Immature natural killer cell (primary cell): ENCODE data around the gene NDUFB10. TPM values are rescaled to one million over a fixed set of nuclear protein-coding genes. Genes with fewer than 3 reads are reported as not detected.
A peak's percentile ranks its signal among the peaks of the same experiment; 100 is the strongest.

Source experiments
- DNase-seq, 3 donors: peaks; one replicate each; pipeline ENCODE4 v3.0.0; 2022; ENCODE audit warnings: mixed read lengths in 1 of 3
- H3K27ac Mint-ChIP-seq, 6 donors: one replicate each; pipeline ENCODE4 v1.8.0; 2020; ENCODE audit warnings: mixed read lengths in 6 of 6, mild to moderate bottlenecking in 5 of 6, inconsistent platforms in 4 of 6, moderate library complexity in 3 of 6
- H3K27me3 Mint-ChIP-seq, 3 donors: one replicate each; pipeline ENCODE4 v1.8.0; 2020 to 2021; ENCODE audit warnings: low read depth in 3 of 3, mild to moderate bottlenecking in 3 of 3, mixed read lengths in 3 of 3, moderate library complexity in 3 of 3, inconsistent platforms in 1 of 3
- H3K36me3 Mint-ChIP-seq, 3 donors: one replicate each; pipeline ENCODE4 v1.8.0; 2020; ENCODE audit warnings: mixed read lengths in 3 of 3, inconsistent platforms in 2 of 3, mild to moderate bottlenecking in 2 of 3
- H3K4me1 Mint-ChIP-seq, 2 donors: one replicate each; pipeline ENCODE4 v1.8.0; 2020; ENCODE audit warnings: inconsistent platforms in 2 of 2, mild to moderate bottlenecking in 2 of 2, mixed read lengths in 2 of 2, moderate library complexity in 1 of 2
- H3K4me3 Mint-ChIP-seq, 5 donors: one replicate each; pipeline ENCODE4 v1.8.0; 2020; ENCODE audit warnings: mild to moderate bottlenecking in 5 of 5, mixed read lengths in 5 of 5, inconsistent platforms in 3 of 5, moderate library complexity in 3 of 5
- H3K9me3 Mint-ChIP-seq, 6 donors: one replicate each; pipeline ENCODE4 v1.8.0; 2020; ENCODE audit warnings: mild to moderate bottlenecking in 6 of 6, mixed read lengths in 6 of 6, inconsistent platforms in 4 of 6, moderate library complexity in 3 of 6
- polyA plus RNA-seq, 3 donors: library from polyadenylated mRNA; unstranded; fragments of 300-500 nt; fragmentation: Illumina TruSeq; gene quantifications; one replicate each; pipeline ENCODE4 v1.2.3, GENCODE V29; 2021

The NDUFB10 gene
- polyA plus RNA-seq, 3 donors from 2014 or later = 201 to 232 (median 203) TPM

GRCh38 chr16:1976216-1976520, 16.8 kb downstream of the NDUFB10 start:
- H3K4me1 Mint-ChIP-seq = peaks cover 15% of the 10 kb centered on the region in 2 donors
- peaks cover 0 to 2% (median 0%) of the 10 kb centered on the region in 6 donors for H3K9me3 Mint-ChIP-seq
- peaks cover 0 to 11% (median 4%) of the 10 kb centered on the region in 3 donors for H3K36me3 Mint-ChIP-seq
- no peak overlapping the region for H3K4me3 Mint-ChIP-seq
- DNase-seq = no peak
- no peak overlapping the region for H3K27ac Mint-ChIP-seq
- peaks cover 7 to 16% (median 11%) of the 10 kb centered on the region in 3 donors for H3K27me3 Mint-ChIP-seq

- H3K27ac Mint-ChIP-seq = no peak overlapping the region
- no peak overlapping the region for H3K4me3 Mint-ChIP-seq
- H3K4me1 Mint-ChIP-seq = peaks cover 5 to 7% of the 10 kb centered on the region in 2 donors
- H3K9me3 Mint-ChIP-seq = no peaks in the 10 kb centered on the region
- DNase-seq = no peak
- peaks cover 3 to 11% (median 4%) of the 10 kb centered on the region in 3 donors for H3K27me3 Mint-ChIP-seq
- H3K36me3 Mint-ChIP-seq = peaks cover 0 to 11% (median 4%) of the 10 kb centered on the region in 3 donors
Measured at GRCh38 chr16:1976951-1977874, 17.9 kb downstream of the NDUFB10 start.

- peaks cover 5 to 13% (median 8%) of the 10 kb centered on the region in 3 donors for H3K27me3 Mint-ChIP-seq
- H3K4me1 Mint-ChIP-seq = peaks cover 3% of the 10 kb centered on the region in 2 donors
- peaks cover 0 to 11% (median 4%) of the 10 kb centered on the region in 3 donors for H3K36me3 Mint-ChIP-seq
- DNase-seq = no peak
- no peak overlapping the region for H3K4me3 Mint-ChIP-seq
- H3K27ac Mint-ChIP-seq = no peak overlapping the region
- H3K9me3 Mint-ChIP-seq = no peaks in the 10 kb centered on the region
Measured at GRCh38 chr16:1977875-1978268, 18.5 kb downstream of the NDUFB10 start.

GRCh38 chr16:1978476-1979120, 19.3 kb downstream of the NDUFB10 start:
- Mint-ChIP-seq H3K9me3 (no peaks in the 10 kb centered on the region), H3K27me3 (peaks cover 8 to 20% (median 8%) of the 10 kb centered on the region in 3 donors), H3K36me3 (peaks cover 0 to 11% (median 4%) of the 10 kb centered on the region in 3 donors), H3K4me3 (no peak overlapping the region), H3K4me1 (peaks cover 0 to 2% of the 10 kb centered on the region in 2 donors), H3K27ac (no peak overlapping the region)
- DNase-seq = no peak

GRCh38 chr16:1979271-1980029, 20.1 kb downstream of the NDUFB10 start:
- peaks cover 0 to 11% (median 4%) of the 10 kb centered on the region in 3 donors for H3K36me3 Mint-ChIP-seq
- no peak overlapping the region for H3K27ac Mint-ChIP-seq
- peaks cover under 1 to 2% of the 10 kb centered on the region in 2 donors for H3K4me1 Mint-ChIP-seq
- peaks cover 8 to 20% (median 9%) of the 10 kb centered on the region in 3 donors for H3K27me3 Mint-ChIP-seq
- no peak for DNase-seq
- H3K4me3 Mint-ChIP-seq = no peak overlapping the region
- H3K9me3 Mint-ChIP-seq = no peaks in the 10 kb centered on the region

- H3K4me3 Mint-ChIP-seq = no peak overlapping the region
- peaks cover 8% of the 10 kb centered on the region in 2 donors for H3K4me1 Mint-ChIP-seq
- peaks cover 0 to 11% (median 0%) of the 10 kb centered on the region in 3 donors for H3K36me3 Mint-ChIP-seq
- peaks cover 8 to 22% (median 9%) of the 10 kb centered on the region in 3 donors for H3K27me3 Mint-ChIP-seq
- DNase-seq = no peak
- no peaks in the 10 kb centered on the region for H3K9me3 Mint-ChIP-seq
- no peak overlapping the region for H3K27ac Mint-ChIP-seq
Measured at GRCh38 chr16:1980030-1980769, 20.9 kb downstream of the NDUFB10 start.

GRCh38 chr16:1980770-1981087, 21.4 kb downstream of the NDUFB10 start:
- Mint-ChIP-seq H3K4me1 (peaks cover 10% of the 10 kb centered on the region in 2 donors), H3K4me3 (no peak overlapping the region), H3K27ac (no peak overlapping the region), H3K9me3 (no peaks in the 10 kb centered on the region), H3K36me3 (peaks cover 0 to 9% (median 0%) of the 10 kb centered on the region in 3 donors), H3K27me3 (peaks cover 8 to 24% (median 9%) of the 10 kb centered on the region in 3 donors)
- no peak for DNase-seq

- Mint-ChIP-seq H3K36me3 (peaks cover 0 to 3% (median 0%) of the 10 kb centered on the region in 3 donors), H3K27me3 (peaks cover 8 to 22% (median 9%) of the 10 kb centered on the region in 3 donors), H3K4me1 (peaks cover 10% of the 10 kb centered on the region in 2 donors), H3K27ac (peak within 1 kb of the TSS in 1 of 6 donors; percentile 37), H3K4me3 (peak within 1 kb of the TSS in 4 of 5 donors; percentile 21 to 76 (median 40)), H3K9me3 (no peaks in the 10 kb centered on the region)
- no peak for DNase-seq
Measured at GRCh38 chr16:1981398-1981836, 22.1 kb downstream of the NDUFB10 start, which contains the start of gene NOXO1. Gene NOXO1 (minus strand): TSS chr16:1981469. CDS start chr16:1981179, 290 bp downstream.

- H3K4me3 Mint-ChIP-seq = peak overlapping the region in 2 of 5 donors; percentile 26 to 55
Measured at GRCh38 chr16:1982013-1982433, 22.7 kb downstream of the NDUFB10 start.

GRCh38 chr16:1982991-1983543, 23.7 kb downstream of the NDUFB10 start:
- no peak for DNase-seq
- H3K9me3 Mint-ChIP-seq = no peaks in the 10 kb centered on the region
- H3K27me3 Mint-ChIP-seq = peaks cover 7 to 22% (median 8%) of the 10 kb centered on the region in 3 donors
- H3K4me1 Mint-ChIP-seq = peaks cover 10% of the 10 kb centered on the region in 2 donors
- H3K27ac Mint-ChIP-seq = peak overlapping the region in 3 of 6 donors; percentile 13 to 62 (median 45)
- no peaks in the 10 kb centered on the region for H3K36me3 Mint-ChIP-seq
- H3K4me3 Mint-ChIP-seq = peak overlapping the region; percentile 71 to 86 (median 77)

More at GRCh38 chr16:1982013-1982433, 22.7 kb downstream of the NDUFB10 start:
- H3K9me3 Mint-ChIP-seq = no peaks in the 10 kb centered on the region
- peaks cover 8 to 22% (median 9%) of the 10 kb centered on the region in 3 donors for H3K27me3 Mint-ChIP-seq
- no peak overlapping the region for H3K27ac Mint-ChIP-seq
- H3K4me1 Mint-ChIP-seq = peaks cover 10% of the 10 kb centered on the region in 2 donors
- no peak for DNase-seq
- H3K36me3 Mint-ChIP-seq = peaks cover 0 to 3% (median 0%) of the 10 kb centered on the region in 3 donors

- peaks cover 14% of the 10 kb centered on the region in 2 donors for H3K4me1 Mint-ChIP-seq
- H3K27ac Mint-ChIP-seq = peak within 1 kb of the TSS in 5 of 6 donors; percentile 45 to 82 (median 64)
- no peaks in the 10 kb centered on the region for H3K9me3 Mint-ChIP-seq
- peak; percentile 83 to 84 (median 84) for DNase-seq
- peaks cover 10 to 22% (median 12%) of the 10 kb centered on the region in 3 donors for H3K27me3 Mint-ChIP-seq
- no peaks in the 10 kb centered on the region for H3K36me3 Mint-ChIP-seq
- peak within 1 kb of the TSS; percentile 71 to 86 (median 77) for H3K4me3 Mint-ChIP-seq
Measured at GRCh38 chr16:1983544-1984346, 24.4 kb downstream of the NDUFB10 start, which contains the start of gene GFER. Gene GFER (plus strand): TSS chr16:1984193. CDS start chr16:1984219, 26 bp downstream.
